Iris pigment epithelial cell (primary cell): ENCODE data around the gene CDYL2.
A peak's percentile ranks its signal among the peaks of the same experiment; 100 is the strongest.

Experiments used
- DNase-seq: peaks from one replicate; pipeline ENCODE4 v3.0.0-alpha.2; 2011; ENCODE audit warnings: low read depth

The CDYL2 gene

GRCh38 chr16:80594756-80595155, 209.6 kb downstream of the CDYL2 start:
- no peak for DNase-seq

GRCh38 chr16:80592273-80592672, 212.1 kb downstream of the CDYL2 start:
- no peak for DNase-seq

- no peak for DNase-seq
These were observed 213.1 kb downstream of the CDYL2 start for GRCh38 chr16:80591071-80591915.

GRCh38 chr16:80587071-80587470, 217.3 kb downstream of the CDYL2 start:
- DNase-seq = no peak

- no peak for DNase-seq
These were observed 217.9 kb downstream of the CDYL2 start for GRCh38 chr16:80586476-80586875.

GRCh38 chr16:80585764-80586163, 218.6 kb downstream of the CDYL2 start:
- no peak for DNase-seq

- DNase-seq = peak; percentile 12
These were observed 220.9 kb downstream of the CDYL2 start for GRCh38 chr16:80583466-80583865.

- peak; percentile 47 for DNase-seq
These were observed 224.1 kb downstream of the CDYL2 start for GRCh38 chr16:80580109-80580832.

- DNase-seq = no peak
These were observed 226.7 kb downstream of the CDYL2 start for GRCh38 chr16:80577485-80578280.

- DNase-seq = no peak
These were observed 228.0 kb downstream of the CDYL2 start for GRCh38 chr16:80576343-80576912.

- DNase-seq = no peak
These were observed 230.7 kb downstream of the CDYL2 start for GRCh38 chr16:80573700-80574120.

- peak; percentile 34 for DNase-seq
These were observed 234.3 kb downstream of the CDYL2 start for GRCh38 chr16:80570106-80570478.

GRCh38 chr16:80569440-80570105, 234.8 kb downstream of the CDYL2 start:
- DNase-seq = peak; percentile 29

- DNase-seq = no peak
These were observed 240.0 kb downstream of the CDYL2 start for GRCh38 chr16:80564394-80564793.

GRCh38 chr16:80563066-80563465, 241.3 kb downstream of the CDYL2 start:
- DNase-seq = no peak

- no peak for DNase-seq
These were observed 245.0 kb downstream of the CDYL2 start for GRCh38 chr16:80559369-80559768.

GRCh38 chr16:80557037-80557436, 247.4 kb downstream of the CDYL2 start:
- no peak for DNase-seq

- DNase-seq = no peak
These were observed 247.9 kb downstream of the CDYL2 start for GRCh38 chr16:80556481-80556880.

- no peak for DNase-seq
These were observed 250.4 kb downstream of the CDYL2 start for GRCh38 chr16:80554033-80554432.

GRCh38 chr16:80552277-80552676, 252.1 kb downstream of the CDYL2 start:
- no peak for DNase-seq
